ENCODE results near the gene IL4R. TPM values are rescaled to one million over a fixed set of nuclear protein-coding genes. Genes with fewer than 3 reads are reported as not detected.

Gene IL4R
- total RNA-seq, 1 experiment from 2014 or later: 28.9 TPM

GRCh38 chr16:27399969-27400368, 86.2 kb downstream of the IL4R start:
- intact Hi-C loops (cut with micrococcal nuclease; ENCODE audit: unreplicated experiment) (no loop called here), in situ Hi-C loops (cut with HindIII; ENCODE audit: low pct_unique_long_range_greater_than_20kb, low sequenced_read_pairs) (no loop called here)
- ChIA-PET POLR2A (no interaction called here), CTCF (no interaction called here)
- Histone ChIP-seq H3K9me3 (ENCODE audit: control insufficient read depth, insufficient read depth, low read depth, low read length) (no peaks in the 10 kb centered on the region), H3K27ac (ENCODE audit: low read length) (no peak overlapping the region), H3K27me3 (ENCODE audit: control insufficient read depth, insufficient read depth, low read length) (no peaks in the 10 kb centered on the region; the same call in 1 of the 2 replicates), H3K4me3 (ENCODE audit: low read depth in 2 of 2, low read length in 2 of 2) (no peak overlapping the region), H3K36me3 (ENCODE audit: control insufficient read depth, insufficient read depth, low read length) (no peaks in the 10 kb centered on the region), H3K4me1 (ENCODE audit: control insufficient read depth, insufficient read depth, low read length) (no peaks in the 10 kb centered on the region)
- no peak for DNase-seq (ENCODE audit: low read depth, low spot score)
- ATAC-seq: no peak
- BruUV-seq (replicated peaks): no TSS peak
- TF ChIP-seq SIN3A (IDR thresholded peaks at IDR 0.05; ENCODE audit: borderline replicate concordance, insufficient read depth, low read depth, low read length) (no peak), CTCF (IDR thresholded peaks at IDR 0.05) (no peak), REST (IDR thresholded peaks at IDR 0.05; ENCODE audit: insufficient read depth in 1 of 2, low read depth in 2 of 2, low read length in 1 of 2) (no peak), TCF7L2 (IDR thresholded peaks at IDR 0.05; ENCODE audit: low read depth, low read length) (no peak), POLR2AphosphoS5 (IDR thresholded peaks at IDR 0.05; ENCODE audit: low read depth, low read length) (no peak)

- H3K27ac ChIP-seq (ENCODE audit: low read length): no peak overlapping the region
- intact Hi-C loops (cut with micrococcal nuclease; ENCODE audit: unreplicated experiment): no loop called here
- POLR2A ChIA-PET: no interaction called here
Measured at GRCh38 chr16:27400751-27401620, 87.2 kb downstream of the IL4R start.

More at GRCh38 chr16:27400751-27401620, 87.2 kb downstream of the IL4R start:
- H3K4me3 ChIP-seq (ENCODE audit: low read depth in 2 of 2, low read length in 2 of 2): no peak overlapping the region
- no peaks in the 10 kb centered on the region for H3K36me3 ChIP-seq (ENCODE audit: control insufficient read depth, insufficient read depth, low read length)
- no peak for TF ChIP-seq TCF7L2 (IDR thresholded peaks at IDR 0.05; ENCODE audit: low read depth, low read length)
- no peak for ATAC-seq
- BruUV-seq (replicated peaks): no TSS peak
- no peak for DNase-seq (ENCODE audit: low read depth, low spot score)
- no peaks in the 10 kb centered on the region for H3K9me3 ChIP-seq (ENCODE audit: control insufficient read depth, insufficient read depth, low read depth, low read length)
- CTCF ChIA-PET: interaction anchor here (0.6 kb wide), 1 partner anchor 214 kb away, joined by 3 read pairs; no protein-coding TSS in a partner anchor
- H3K27me3 ChIP-seq (ENCODE audit: control insufficient read depth, insufficient read depth, low read length): no peaks in the 10 kb centered on the region; the same call in 1 of the 2 replicates
- no peaks in the 10 kb centered on the region for H3K4me1 ChIP-seq (ENCODE audit: control insufficient read depth, insufficient read depth, low read length)
- in situ Hi-C loops (cut with HindIII; ENCODE audit: low pct_unique_long_range_greater_than_20kb, low sequenced_read_pairs): no loop called here

Measured in Panc1 (cell line).